HG03095 (cell line): ENCODE results near the gene SPACDR.

Experiments used
- ATAC-seq: cut with Tn5 transposase; IDR thresholded peaks from one replicate; pipeline ENCODE4 v1.9.1; 2021; ENCODE audit warnings: moderate library complexity; ENCODE audit not compliant: unreplicated experiment

SPACDR gene

GRCh38 chr7:100419660-100420226, 44.3 kb downstream of the SPACDR start:
- no peak for ATAC-seq

GRCh38 chr7:100418930-100419659, 45.0 kb downstream of the SPACDR start:
- ATAC-seq = no peak

- no peak for ATAC-seq
These were observed 48.6 kb downstream of the SPACDR start for GRCh38 chr7:100415448-100415847.

- no peak for ATAC-seq
These were observed 50.2 kb downstream of the SPACDR start for GRCh38 chr7:100413889-100414288.

GRCh38 chr7:100413346-100413745, 50.7 kb downstream of the SPACDR start:
- no peak for ATAC-seq

GRCh38 chr7:100411101-100411500, 53.0 kb downstream of the SPACDR start:
- ATAC-seq = no peak

GRCh38 chr7:100407285-100408180, 56.5 kb downstream of the SPACDR start:
- no peak for ATAC-seq

GRCh38 chr7:100406767-100407166, 57.3 kb downstream of the SPACDR start:
- ATAC-seq = no peak
